GM12892 (cell line): Measurements from ENCODE around the gene PTPRN2.

Experiments used
- POLR2A ChIP-seq: IDR thresholded peaks from 2 replicates; pipeline ENCODE4 v1.6.1; 2011; ENCODE audit warnings: low read depth, low read length, control low read depth
- POLR2AphosphoS5 ChIP-seq: IDR thresholded peaks from 2 replicates; pipeline ENCODE4 v1.6.1; 2011; ENCODE audit warnings: low read depth, low read length, control low read depth
- TAF1 ChIP-seq: IDR thresholded peaks from 2 replicates; pipeline ENCODE4 v1.6.1; 2011; ENCODE audit warnings: low read depth, mild to moderate bottlenecking, control low read depth, low read length, borderline replicate concordance

GRCh38 chr7:157689269-157690057 is 898.2 kb downstream of the PTPRN2 start:
- TF ChIP-seq TAF1 = no peak
- no peak for TF ChIP-seq POLR2A
- no peak for TF ChIP-seq POLR2AphosphoS5
